Endothelial cell of umbilical vein (primary cell): ENCODE results near the gene CAPS. TPM values are rescaled to one million over a fixed set of nuclear protein-coding genes. Genes with fewer than 3 reads are reported as not detected.

ENCODE experiments used
- BruUV-seq: library from RNA; stranded (reverse); fragments of 400-500 nt; replicated peaks from 2 replicates; lab custom pipeline; 2021; lab: Mats Ljungman, UMichigan
- CTCF ChIA-PET: fragments of 300-600, 350-600 bp; sonication (Branson Sonifier 250); formaldehyde crosslinking; loops from one replicate; lab custom pipeline; 2021; ENCODE audit warnings: antibody characterized with exemption, inconsistent platforms; lab: Charles Lee
- POLR2A ChIA-PET: fragments of 300-600, 350-600 bp; sonication (Branson Sonifier 250); formaldehyde crosslinking; loops from one replicate; lab custom pipeline; 2021; ENCODE audit warnings: antibody characterized with exemption, inconsistent platforms; lab: Charles Lee
- DNase-seq: peaks from one replicate; pipeline ENCODE4 v3.0.0-alpha.2; 2011; ENCODE audit warnings: low read depth, low spot score
- FAIRE-seq: peaks from 2 replicates; lab custom pipeline; 2011; peaks lifted over from hg19 to GRCh38; lab: Jason Lieb, UNC
- H2AFZ ChIP-seq: 2 replicates; pipeline ENCODE4 v1.6.0; 2012; ENCODE audit warnings: low read depth, low read length, control low read depth, inconsistent platforms
- H3K27ac ChIP-seq: 2 replicates; pipeline ENCODE4 v1.5.1; 2011; ENCODE audit warnings: low read depth, mild to moderate bottlenecking, control low read depth, low read length, moderate library complexity; ENCODE audit not compliant: insufficient read depth
- H3K27me3 ChIP-seq, 2 experiments: 2 replicates each; pipeline versions ENCODE4 v1.6.0 to v1.6.1; 2011; ENCODE audit warnings: low read length in 2 of 2, mixed read lengths in 1 of 2; ENCODE audit not compliant: control insufficient read depth in 2 of 2, insufficient read depth in 2 of 2
- H3K36me3 ChIP-seq, 2 experiments: 2 replicates in 1 of 2; 3 replicates in 1 of 2; pipeline ENCODE4 v1.5.1; 2011; ENCODE audit warnings: low read length in 2 of 2, mild to moderate bottlenecking in 1 of 2, moderate library complexity in 1 of 2; ENCODE audit not compliant: control insufficient read depth in 2 of 2, insufficient read depth in 2 of 2; ENCODE audit errors: extremely low read depth in 1 of 2
- H3K4me1 ChIP-seq: 3 replicates; pipeline ENCODE4 v1.5.1; 2011; ENCODE audit warnings: mild to moderate bottlenecking, low read length; ENCODE audit not compliant: control insufficient read depth, insufficient read depth; ENCODE audit errors: extremely low read depth
- H3K4me2 ChIP-seq: 2 replicates; pipeline ENCODE4 v1.6.1; 2011; ENCODE audit warnings: low read length, control low read depth, mixed read lengths; ENCODE audit not compliant: insufficient read depth
- H3K4me3 ChIP-seq, 3 experiments: fragments of 200-600 bp in 1 of 3; sonication (generic), shearing (Covaris generic) in 1 of 3; replicated peaks in 1 of 3; 2 replicates each; pipeline ENCODE4 v1.5.1; 2011 to 2016; ENCODE audit warnings: control low read depth in 3 of 3, low read length in 3 of 3, mild to moderate bottlenecking in 2 of 3, inconsistent platforms in 1 of 3, low read depth in 1 of 3, moderate library complexity in 1 of 3; ENCODE audit not compliant: insufficient read depth in 1 of 3
- H3K79me2 ChIP-seq: 2 replicates; pipeline ENCODE4 v1.6.0; 2012; ENCODE audit warnings: low read length, inconsistent platforms; ENCODE audit not compliant: control insufficient read depth, insufficient read depth
- H3K9ac ChIP-seq: replicated peaks from 2 replicates; pipeline ENCODE3; 2011; ENCODE audit warnings: low read length, control low read depth; ENCODE audit not compliant: insufficient read depth; ENCODE audit errors: extremely low read depth
- H3K9me1 ChIP-seq: replicated peaks from 3 replicates; pipeline ENCODE4 v1.6.0; 2011; ENCODE audit warnings: mild to moderate bottlenecking, low read length; ENCODE audit not compliant: control insufficient read depth, insufficient read depth; ENCODE audit errors: extremely low read depth
- H3K9me3 ChIP-seq: replicated peaks from 2 replicates; pipeline ENCODE4 v1.5.1; 2012; ENCODE audit warnings: low read length, inconsistent platforms; ENCODE audit not compliant: control insufficient read depth, insufficient read depth
- H4K20me1 ChIP-seq: replicated peaks from 2 replicates; pipeline ENCODE3; 2011; ENCODE audit warnings: mild to moderate bottlenecking, low read length; ENCODE audit not compliant: control insufficient read depth, insufficient read depth; ENCODE audit errors: extremely low read depth
- EZH2 ChIP-seq: IDR thresholded peaks from 2 replicates; pipeline ENCODE4 v1.6.1; 2012; ENCODE audit warnings: borderline replicate concordance, low read depth, mild to moderate bottlenecking, moderate library complexity, low read length, inconsistent platforms; ENCODE audit not compliant: severe bottlenecking
- FOS ChIP-seq: IDR thresholded peaks from 2 replicates; pipeline ENCODE4 v1.6.1; 2011; ENCODE audit warnings: mild to moderate bottlenecking, low read length, moderate library complexity, borderline replicate concordance; ENCODE audit not compliant: insufficient read depth
- GATA2 ChIP-seq: IDR thresholded peaks from 2 replicates; pipeline ENCODE4 v1.7.0; 2011; ENCODE audit warnings: low read depth, mild to moderate bottlenecking, moderate library complexity, mixed read lengths, low read length; ENCODE audit not compliant: insufficient read length, insufficient read depth
- JUN ChIP-seq: IDR thresholded peaks from 2 replicates; pipeline ENCODE4 v1.6.1; 2011; ENCODE audit warnings: borderline replicate concordance, low read depth; ENCODE audit not compliant: insufficient read length, insufficient read depth
- MAX ChIP-seq: IDR thresholded peaks from 2 replicates; pipeline ENCODE4 v1.6.1; 2011; ENCODE audit not compliant: insufficient read depth, insufficient read length
- MYC ChIP-seq: IDR thresholded peaks from one replicate; pipeline ENCODE4 v1.6.1; 2011; ENCODE audit warnings: mild to moderate bottlenecking, low read depth, low read length
- POLR2A ChIP-seq: IDR thresholded peaks from 2 replicates; pipeline ENCODE4 v1.6.1; 2012; ENCODE audit warnings: low read depth, mild to moderate bottlenecking, control low read depth, low read length
- POLR2AphosphoS5 ChIP-seq: IDR thresholded peaks from 2 replicates; pipeline ENCODE4 v1.6.1; 2012; ENCODE audit warnings: low read depth, mild to moderate bottlenecking, control low read depth, low read length, moderate library complexity; ENCODE audit not compliant: insufficient read depth
- dilution Hi-C: fragments of 300-500 bp; cut with MboI; formaldehyde crosslinking; loops from one replicate; pipeline ENCODE4 v1.15.0; 2019; ENCODE audit warnings: low sequenced_read_pairs; ENCODE audit not compliant: extremely low pct_ligation_motif_present
- intact Hi-C: fragments of 100-400 bp; cut with micrococcal nuclease; formaldehyde crosslinking; loops from one replicate; pipeline ENCODE4 v1.10.0; 2022
- polyA plus RNA-seq, 4 experiments: library from polyadenylated mRNA; depleted of rRNA in 3 of 4; stranded (reverse) in 3 of 4; unstranded in 1 of 4; fragments of >200 nt; gene quantifications; 2 replicates each; pipeline versions ENCODE4 v1.2.1 to v1.2.3, GENCODE V29; 2011 to 2012; ENCODE audit warnings: missing spikeins in 1 of 4
- total RNA-seq: library from RNA; stranded (reverse); gene quantifications from 2 replicates; pipeline ENCODE4 v1.2.3, GENCODE V29; 2021
- TF ChIP-seq, protein P1 (sequence below), 2 donors: IDR thresholded peaks; 1 replicate in 1 of 2; 2 replicates in 1 of 2; pipeline ENCODE4 v1.5.1; 2011; ENCODE audit warnings: low read length in 2 of 2, mild to moderate bottlenecking in 2 of 2, moderate library complexity in 2 of 2, control low read depth in 1 of 2, inconsistent platforms in 1 of 2, low read depth in 1 of 2; ENCODE audit not compliant: insufficient read depth in 1 of 2; ENCODE audit errors: extremely low read depth in 1 of 2

The CAPS gene
- total and polyA plus RNA-seq, 2 donors (not counting 3 experiments of a cell fraction or from before 2014, with no cell fraction given): 6.9 to 8.9 TPM

DNA sequence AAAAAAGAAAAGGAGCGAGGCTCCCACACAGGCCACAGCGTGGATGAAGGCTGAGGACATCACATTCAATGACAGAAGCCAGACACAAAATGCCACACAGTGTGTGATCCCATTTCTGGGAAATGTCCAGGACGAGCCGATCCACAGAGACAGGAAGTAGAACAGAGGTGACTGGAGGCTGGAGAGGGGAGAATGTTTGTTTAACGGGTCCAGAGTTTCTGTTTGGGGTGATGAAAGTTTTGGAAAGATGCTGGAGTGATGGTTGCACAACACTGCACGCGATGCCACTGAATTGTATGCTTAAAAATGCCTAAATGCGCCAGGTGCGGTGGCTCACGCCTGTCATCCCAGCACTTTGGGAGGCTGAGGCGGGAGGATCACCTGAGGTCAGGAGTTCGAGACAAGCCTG is 43.1 kb upstream of the CAPS start:
- Histone ChIP-seq H3K79me2 (no peaks in the 10 kb centered on the region), H3K27ac (no peak overlapping the region), H3K4me2 (no peak overlapping the region), H4K20me1 (no peaks in the 10 kb centered on the region), H3K9ac (no peak overlapping the region), H3K36me3 (no peaks in the 10 kb centered on the region), H3K4me3 (no peak overlapping the region), H3K27me3 (no peaks in the 10 kb centered on the region), H3K9me1 (no peaks in the 10 kb centered on the region), H3K9me3 (no peaks in the 10 kb centered on the region), H3K4me1 (no peaks in the 10 kb centered on the region), H2AFZ (no peak overlapping the region)
- POLR2A ChIA-PET: no interaction called here
- FAIRE-seq: no peak
- intact Hi-C loops: no loop called here
- no TSS peak for BruUV-seq
- no peak for TF ChIP-seq JUN
- TF ChIP-seq POLR2AphosphoS5: no peak
- no peak for TF ChIP-seq MYC
- TF ChIP-seq POLR2A: no peak
- no peak for TF ChIP-seq FOS
- no peak for DNase-seq
- dilution Hi-C loops: no loop called here
- CTCF ChIA-PET: interaction anchor here (1.6 kb wide), 1 partner anchor 10 kb away, joined by 4 read pairs; no protein-coding TSS in a partner anchor

- Histone ChIP-seq H3K9ac (no peak overlapping the region), H3K27ac (no peak overlapping the region), H3K36me3 (no peaks in the 10 kb centered on the region), H3K4me2 (no peak overlapping the region), H4K20me1 (no peaks in the 10 kb centered on the region), H3K4me1 (no peaks in the 10 kb centered on the region), H3K9me3 (no peaks in the 10 kb centered on the region), H3K27me3 (no peaks in the 10 kb centered on the region), H2AFZ (no peak overlapping the region), H3K4me3 (no peak overlapping the region), H3K79me2 (no peaks in the 10 kb centered on the region), H3K9me1 (no peaks in the 10 kb centered on the region)
- dilution Hi-C loops (no loop called here), intact Hi-C loops (no loop called here)
- TF ChIP-seq, protein P1, sequence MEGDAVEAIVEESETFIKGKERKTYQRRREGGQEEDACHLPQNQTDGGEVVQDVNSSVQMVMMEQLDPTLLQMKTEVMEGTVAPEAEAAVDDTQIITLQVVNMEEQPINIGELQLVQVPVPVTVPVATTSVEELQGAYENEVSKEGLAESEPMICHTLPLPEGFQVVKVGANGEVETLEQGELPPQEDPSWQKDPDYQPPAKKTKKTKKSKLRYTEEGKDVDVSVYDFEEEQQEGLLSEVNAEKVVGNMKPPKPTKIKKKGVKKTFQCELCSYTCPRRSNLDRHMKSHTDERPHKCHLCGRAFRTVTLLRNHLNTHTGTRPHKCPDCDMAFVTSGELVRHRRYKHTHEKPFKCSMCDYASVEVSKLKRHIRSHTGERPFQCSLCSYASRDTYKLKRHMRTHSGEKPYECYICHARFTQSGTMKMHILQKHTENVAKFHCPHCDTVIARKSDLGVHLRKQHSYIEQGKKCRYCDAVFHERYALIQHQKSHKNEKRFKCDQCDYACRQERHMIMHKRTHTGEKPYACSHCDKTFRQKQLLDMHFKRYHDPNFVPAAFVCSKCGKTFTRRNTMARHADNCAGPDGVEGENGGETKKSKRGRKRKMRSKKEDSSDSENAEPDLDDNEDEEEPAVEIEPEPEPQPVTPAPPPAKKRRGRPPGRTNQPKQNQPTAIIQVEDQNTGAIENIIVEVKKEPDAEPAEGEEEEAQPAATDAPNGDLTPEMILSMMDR (IDR thresholded peaks at IDR 0.05; ENCODE audit: extremely low read depth in 1 of 2, insufficient read depth in 1 of 2, low read depth in 1 of 2, low read length in 2 of 2): no peak
- no peak for TF ChIP-seq GATA2
- no peak for TF ChIP-seq JUN
- TF ChIP-seq POLR2A: no peak
- no peak for TF ChIP-seq FOS
- no peak for TF ChIP-seq MAX
- no peak for TF ChIP-seq MYC
- no peak for TF ChIP-seq POLR2AphosphoS5
- no peak for TF ChIP-seq EZH2
- ChIA-PET POLR2A (no interaction called here), CTCF (interaction anchor here (1.2 kb wide), 1 partner anchor 15 kb away, joined by 3 read pairs; no protein-coding TSS in a partner anchor)
- BruUV-seq: no TSS peak
- no peak for FAIRE-seq
- DNase-seq: no peak
Observed at GRCh38 chr19:5873617-5874199, 40.3 kb upstream of the CAPS start.
